HG02870 (cell line): ENCODE measurements around the gene MAP3K8.
"Not testable (repeated sequence)": the region's sequence is repeated elsewhere in the genome, so short reads cannot be mapped to it uniquely, and the experiment has no call there.

Experiments used
- ATAC-seq: cut with Tn5 transposase; IDR thresholded peaks from one replicate; pipeline ENCODE4 v1.9.1; 2021; ENCODE audit warnings: mild to moderate bottlenecking, moderate library complexity; ENCODE audit not compliant: unreplicated experiment

MAP3K8 gene

DNA sequence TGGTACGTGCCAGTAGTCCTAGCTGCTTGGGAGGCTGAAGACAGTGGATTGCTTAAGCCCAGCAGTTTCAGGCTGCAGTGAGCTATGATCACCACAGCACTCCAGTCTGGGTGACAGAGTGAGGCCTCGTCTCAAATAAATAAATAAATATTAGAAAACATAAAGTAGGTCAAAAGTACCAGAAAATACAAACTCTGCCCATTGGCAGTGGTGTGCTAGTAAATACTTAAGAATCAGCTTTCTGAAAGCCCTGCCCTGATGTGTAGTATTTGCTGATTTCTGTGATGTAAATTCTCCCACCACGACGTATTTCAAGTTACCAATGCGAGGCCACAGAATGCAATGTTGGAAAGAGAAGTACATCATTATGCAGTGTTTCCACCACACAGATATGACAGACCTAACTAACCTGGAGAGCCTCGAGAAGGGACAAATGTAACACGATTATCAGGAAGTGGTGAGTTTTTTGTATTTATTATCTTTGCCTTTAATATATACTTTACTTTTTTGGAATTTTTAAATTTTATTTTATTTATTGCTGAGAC is 11.8 kb upstream of the MAP3K8 start:
- no peak for ATAC-seq

DNA sequence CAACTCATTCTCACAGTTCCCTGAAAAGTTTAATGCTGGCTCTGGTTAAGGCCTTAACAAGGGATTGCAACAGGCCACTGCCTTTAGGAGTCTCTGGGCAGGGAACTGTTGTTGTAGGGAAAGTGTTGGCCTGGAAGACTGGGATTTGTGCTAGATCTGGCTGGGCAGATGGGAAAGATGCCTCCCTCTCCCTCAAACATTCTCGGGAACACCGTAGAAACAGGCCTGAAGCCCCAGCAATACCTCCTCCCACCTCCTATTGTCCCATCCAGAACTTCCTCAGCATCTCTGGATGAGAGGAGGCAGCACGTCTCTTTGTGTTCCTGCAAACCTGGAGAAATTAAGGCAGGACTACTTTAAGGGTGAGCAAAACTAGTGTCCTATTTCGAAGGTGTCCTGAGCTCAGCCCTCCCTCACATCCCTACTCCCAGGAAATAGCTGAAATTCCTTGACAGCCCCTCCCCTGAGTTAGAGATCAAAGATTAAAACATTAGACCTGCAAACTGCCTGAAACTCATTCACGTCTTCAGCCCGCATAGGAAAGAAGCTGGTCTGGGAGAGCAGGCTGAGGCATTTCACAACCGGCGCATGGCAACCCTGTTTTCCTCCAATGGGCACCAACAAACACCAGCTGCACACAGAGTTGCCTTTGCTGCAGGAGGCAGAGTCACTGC is 10.9 kb upstream of the MAP3K8 start:
- no peak for ATAC-seq

DNA sequence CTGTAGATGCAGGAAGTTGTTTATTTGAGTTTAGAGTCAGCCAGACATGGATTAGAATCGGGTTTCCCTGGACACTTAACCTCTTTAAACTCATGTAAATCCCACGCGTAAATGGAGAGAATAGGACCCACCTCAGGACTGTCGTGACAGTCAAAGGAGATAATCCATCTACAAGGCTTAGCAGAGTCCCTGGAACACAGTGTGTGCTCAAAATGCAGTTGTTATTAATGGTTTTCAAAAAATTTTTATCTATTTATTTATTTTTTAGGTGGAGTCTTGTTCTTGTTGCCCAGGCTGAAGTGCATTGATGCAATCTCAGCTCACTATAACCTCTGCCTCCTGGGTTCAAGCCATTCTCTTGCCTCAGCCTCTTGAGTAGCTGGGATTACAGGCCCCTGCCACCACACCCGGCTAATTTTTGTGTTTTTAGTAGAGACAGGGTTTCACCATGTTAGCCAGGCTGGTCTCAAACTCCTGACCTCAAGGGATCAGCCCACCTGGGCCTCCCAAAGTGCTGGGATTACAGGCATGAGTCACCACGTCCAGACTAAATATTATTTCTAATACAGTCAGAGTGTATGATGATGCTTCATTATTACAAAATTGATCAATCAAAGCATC is 10.2 kb upstream of the MAP3K8 start:
- ATAC-seq = not testable (repeated sequence)

DNA sequence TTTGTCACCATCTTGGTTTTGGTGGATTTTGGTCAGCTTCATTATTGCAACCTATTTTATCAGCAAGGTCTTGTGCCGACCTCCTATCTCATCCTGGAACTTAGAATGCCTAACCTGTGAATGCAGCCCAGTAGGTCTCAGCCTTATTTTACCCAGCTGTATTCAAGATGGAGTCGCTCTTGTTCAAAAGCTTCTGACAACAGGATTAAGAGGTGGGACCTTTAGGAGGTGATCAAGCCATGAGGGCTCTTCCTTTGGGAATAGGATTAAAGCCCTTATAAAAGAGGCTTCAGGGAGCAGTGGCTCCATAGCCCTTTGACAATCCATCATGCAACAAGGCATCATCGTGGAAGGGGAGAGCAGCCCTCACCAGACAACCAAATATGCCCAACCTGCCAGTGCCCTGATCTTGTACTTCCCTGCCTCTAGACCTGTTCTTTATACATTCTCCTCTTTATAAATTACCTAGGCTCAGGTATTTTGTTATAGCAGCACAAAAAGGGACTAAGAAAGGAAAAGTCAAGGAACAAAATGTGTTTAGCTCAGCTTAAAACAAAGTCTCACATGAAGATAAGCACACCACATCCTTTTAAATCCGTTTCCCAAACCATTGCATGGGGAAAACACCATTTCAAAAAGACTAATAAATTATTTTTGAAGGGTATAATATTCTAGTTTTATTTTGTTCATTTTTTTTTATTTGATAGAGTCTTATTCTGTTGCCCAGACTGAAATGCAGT is 8.5 kb upstream of the MAP3K8 start:
- no peak for ATAC-seq

DNA sequence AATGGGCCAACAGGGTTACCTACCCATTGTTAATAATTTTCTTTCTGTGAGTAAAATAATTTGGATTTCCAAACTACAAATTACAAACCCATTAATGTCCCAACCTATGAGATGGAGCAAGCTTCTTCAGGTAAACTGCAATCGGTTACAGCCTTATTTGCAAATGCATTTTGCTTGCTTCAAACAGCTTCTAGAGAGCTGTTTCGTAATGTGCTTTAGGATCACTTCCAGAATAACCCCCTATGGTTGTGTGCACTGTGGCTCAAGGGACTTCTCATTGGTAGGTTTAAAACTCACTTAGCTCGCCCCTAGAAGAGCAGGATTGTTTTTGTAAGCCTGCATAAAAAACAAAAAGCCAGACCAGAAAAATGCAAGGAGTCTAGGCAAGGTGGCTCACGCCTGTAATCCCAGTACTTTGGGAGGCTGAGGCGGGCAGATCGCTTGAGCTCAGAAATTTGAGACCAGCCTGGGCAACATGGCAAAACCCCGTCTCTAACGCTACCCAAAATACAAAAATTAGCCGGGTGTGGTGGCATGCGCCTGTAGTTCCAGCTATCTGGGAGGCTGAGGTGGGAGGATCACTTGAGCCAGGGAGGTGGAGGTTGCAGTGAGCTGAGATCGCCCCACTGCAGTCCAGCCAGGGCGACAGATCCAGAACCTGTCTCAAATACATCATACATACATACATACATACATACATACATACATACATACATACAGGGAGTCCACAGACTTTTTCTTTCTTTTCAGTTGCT is 3.3 kb upstream of the MAP3K8 start:
- no peak for ATAC-seq

DNA sequence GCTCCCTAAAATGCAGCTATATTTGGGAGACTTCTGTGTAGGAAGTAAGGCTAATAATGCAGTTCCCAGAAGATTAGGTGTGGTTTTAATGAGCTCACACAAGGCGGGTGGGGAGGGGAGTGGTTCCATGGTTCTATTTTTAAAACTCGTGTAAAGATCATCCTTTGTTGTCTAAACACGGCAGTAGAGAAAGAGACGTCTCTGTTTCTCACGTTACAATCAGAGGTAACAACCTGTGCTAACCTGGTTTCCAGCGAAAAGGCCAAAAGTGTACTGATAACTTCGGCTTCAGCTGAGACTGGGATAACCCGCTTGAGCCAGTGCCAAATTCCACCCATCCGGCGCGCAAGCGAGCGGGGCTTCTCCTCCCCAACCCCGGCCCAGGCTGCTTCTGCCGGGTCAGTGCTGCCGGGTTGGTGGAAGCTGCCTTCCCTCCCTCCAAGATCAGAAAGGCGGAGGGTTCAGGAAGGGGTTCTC is 2.5 kb upstream of the MAP3K8 start:
- ATAC-seq = no peak

DNA sequence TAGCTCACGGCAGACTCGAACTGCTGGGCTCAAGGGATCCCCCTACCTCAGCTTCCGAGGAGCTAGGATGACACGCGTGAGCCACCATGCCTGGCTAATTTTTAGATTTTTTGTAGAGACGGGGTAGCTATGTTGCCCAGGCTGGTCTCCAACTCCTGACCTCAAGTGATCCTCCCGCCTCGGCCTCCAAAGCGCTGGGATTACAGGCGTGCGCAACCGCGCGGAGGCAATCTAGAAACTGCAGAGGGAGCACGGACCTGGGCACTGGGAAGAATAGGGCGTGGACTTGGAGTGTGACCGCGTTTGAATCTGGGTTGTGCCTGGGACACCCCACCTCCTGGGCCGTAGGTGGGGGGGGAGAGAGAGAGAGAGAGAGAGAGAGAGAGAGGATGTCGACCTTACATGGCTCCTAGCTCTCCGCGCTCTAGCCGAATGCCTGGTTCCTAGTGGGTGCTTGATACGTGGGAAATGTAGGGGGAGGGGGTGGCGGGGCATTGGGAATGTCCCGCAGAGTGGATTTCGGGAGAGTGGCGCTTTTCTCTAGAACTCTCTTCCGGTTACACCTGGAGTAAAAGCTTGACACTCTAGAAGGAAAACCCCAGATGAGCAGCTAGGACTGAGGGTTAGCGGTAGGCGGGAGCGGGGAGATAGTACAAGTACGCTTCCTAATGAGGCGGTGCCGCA is 1.2 kb upstream of the MAP3K8 start:
- peak; percentile 6 for ATAC-seq

DNA sequence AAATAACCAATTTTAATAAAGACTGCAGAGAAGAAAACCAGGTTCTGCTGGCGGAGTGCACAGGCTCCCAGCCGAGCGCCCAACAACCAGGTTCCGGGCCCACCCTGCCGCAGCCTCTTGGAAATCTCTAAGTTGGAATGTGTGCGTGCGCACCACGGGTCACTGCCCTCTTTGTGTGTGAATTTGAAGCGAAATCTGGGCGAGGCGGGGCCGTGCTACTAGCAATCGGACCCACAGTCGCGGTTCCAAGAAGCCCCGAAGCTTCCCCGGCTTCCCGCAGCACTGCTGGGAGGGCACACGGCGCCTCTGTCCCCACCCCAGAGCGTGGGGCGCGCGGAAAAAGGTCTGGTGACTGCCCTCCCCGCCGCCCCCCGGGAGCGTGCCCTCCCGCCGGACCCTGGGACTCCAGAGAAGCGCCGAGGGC is 666 bp upstream of the MAP3K8 start:
- ATAC-seq = peak; percentile 12

DNA sequence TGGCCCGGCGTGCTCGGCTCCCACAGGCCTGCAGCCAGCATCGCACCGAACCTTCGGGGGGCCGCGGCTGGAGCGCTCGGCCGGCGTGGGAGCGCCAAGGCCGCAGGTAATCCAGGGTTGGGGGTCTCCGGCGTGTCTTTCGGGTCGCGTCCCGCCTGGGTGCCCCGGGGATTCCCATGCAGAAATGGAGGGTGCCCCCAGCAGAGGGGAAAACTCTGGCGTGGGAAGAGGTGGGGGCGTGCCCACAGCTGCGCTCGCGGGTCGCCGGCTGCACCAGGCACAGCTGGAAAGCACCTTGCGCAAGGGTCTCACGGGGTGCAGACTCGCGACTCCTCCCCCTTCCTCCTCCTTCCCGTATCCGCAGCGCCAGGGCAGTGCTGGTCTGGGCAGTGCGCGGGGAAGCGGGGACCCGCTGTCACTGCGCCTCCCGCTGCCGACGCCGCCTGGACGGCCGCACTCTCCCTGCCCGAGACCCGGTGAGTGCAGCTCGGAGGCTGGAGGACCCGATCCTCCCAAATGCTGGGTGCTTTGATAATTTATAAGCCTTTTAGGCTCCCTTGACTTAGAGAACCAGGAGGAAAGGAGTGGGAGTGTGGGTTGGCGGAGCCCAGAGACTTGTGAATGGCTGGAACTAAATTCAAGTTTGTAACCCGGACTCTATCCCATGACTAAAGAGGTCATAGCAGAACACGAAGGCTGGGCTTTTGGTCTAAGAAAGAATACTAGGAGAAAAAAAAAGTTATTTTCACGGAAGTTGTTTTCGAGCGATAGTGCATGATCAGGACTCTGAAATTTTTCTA is 489 bp downstream of the MAP3K8 start:
- peak; percentile 36 for ATAC-seq

DNA sequence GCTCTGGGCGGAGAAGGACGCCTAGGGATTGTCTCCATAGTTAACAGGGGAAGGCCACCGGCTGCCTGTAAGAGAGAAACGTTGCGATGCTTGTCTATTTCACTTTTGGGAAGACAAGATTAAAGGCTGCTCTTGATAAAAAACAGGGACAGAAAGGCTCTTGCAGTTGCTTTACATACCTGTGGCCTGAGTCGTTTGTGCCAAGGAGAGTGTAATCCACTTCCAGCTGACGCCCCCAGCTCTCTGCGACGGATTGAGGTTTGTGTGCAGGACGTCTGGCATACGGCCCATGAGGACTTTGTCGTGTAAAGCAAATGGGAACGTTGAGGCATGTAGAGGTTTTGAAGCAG is 1.1 kb downstream of the MAP3K8 start:
- ATAC-seq = no peak

DNA sequence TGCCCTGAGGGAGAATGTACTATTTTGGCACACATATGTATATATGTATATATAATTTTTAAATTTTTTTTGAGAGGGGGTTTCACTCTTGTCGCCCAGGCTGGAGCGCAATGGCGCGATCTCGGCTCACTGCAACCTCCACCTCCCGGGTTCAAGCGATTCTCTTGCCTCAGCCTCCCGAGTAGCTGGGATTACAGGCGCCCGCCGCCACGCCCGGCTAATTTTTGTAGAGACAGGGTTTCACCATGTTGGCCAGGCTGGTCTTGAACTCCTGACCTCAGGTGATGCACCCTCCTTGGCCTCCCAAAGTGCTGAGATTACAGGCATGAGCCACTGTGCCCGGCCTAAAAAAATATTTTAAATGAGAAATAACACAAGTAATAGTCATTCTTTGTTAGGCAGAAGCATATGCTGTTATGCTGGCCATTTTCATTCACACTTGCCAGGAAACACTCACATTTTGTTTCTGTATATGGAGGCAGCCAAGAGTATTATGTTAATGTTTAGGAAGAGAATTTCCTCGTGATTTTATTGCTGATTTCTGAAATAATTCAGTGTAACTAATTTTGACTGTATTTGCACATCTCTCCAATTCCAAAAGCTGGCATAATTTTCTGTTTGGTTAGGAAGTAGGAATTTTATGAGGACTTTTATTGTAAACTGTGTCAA is 1.6 kb downstream of the MAP3K8 start:
- ATAC-seq = not testable (repeated sequence)

DNA sequence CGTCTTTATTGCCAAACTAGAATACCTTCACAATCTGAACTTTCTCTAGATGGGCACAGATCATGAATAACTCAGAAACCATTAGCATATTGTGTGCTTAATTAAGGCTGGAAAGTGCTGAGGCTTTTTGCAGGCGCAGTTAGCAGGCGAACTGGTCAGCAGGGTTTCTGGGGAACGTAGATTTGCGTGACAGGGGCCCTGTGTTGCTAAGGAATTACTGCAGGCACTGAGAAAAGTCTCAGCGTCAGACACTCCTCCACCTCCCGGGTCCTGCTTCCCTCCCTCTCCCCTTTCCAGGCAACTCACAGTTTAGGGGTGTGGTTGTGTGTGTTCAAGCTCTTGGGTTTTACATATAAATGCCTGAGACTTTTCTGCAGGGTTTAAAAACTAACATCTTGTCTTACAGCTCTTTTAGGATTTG is 2.2 kb downstream of the MAP3K8 start:
- ATAC-seq = no peak

DNA sequence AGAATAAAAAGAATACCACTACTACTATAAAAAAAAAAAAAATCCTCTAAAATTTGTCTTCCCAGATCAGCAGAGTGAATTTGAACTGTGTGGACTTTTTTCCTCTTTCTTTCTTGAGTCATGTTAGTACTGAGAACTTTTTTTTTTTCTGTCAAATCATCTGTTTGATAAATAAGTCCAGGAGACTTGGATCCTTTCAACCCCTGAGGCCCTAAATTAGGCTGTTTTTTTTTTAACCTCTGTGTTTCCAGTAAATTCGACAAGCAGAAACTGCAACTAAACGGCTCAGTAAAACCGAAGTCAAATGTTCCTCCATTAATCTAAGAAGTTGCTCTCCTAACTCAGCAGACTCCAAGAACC is 2.7 kb downstream of the MAP3K8 start:
- no peak for ATAC-seq

DNA sequence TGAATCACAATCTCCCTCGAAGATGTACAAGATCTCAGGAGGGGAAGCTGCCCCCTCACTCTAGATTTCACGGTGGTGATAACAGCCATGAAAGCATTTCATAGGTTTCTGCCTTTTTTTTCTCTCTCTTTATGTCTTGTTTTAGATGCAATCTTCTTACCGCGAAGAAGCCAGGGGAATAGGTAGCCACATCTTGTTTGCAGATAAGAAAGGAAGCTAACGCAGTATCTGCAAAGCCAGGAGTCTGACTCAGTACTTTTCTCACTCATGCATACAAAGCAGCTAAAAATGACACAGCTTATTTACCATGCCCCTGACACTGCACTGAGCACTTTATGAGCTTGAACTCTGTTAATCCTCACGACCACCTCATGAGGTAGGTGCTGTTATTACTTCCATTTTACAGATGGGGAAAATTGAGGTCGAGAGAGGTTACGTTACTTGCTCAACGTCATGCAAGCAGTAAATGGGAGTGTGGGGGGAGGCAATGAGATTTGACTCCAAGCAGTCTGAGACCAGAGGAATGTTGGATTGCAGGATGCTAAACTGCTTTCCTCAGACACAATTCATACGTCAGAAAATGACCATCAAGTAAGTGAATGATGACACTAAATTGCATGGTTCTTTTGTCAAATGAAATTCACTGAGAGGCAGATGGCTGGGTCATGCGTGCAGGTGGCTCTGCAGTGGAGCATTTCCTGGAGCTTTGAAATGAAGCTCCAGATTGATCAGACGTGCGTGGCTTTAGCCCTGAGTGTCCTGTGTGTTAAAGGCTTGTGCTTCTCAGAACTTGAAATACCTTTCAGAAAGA is 3.3 kb downstream of the MAP3K8 start:
- ATAC-seq = peak; percentile 24

DNA sequence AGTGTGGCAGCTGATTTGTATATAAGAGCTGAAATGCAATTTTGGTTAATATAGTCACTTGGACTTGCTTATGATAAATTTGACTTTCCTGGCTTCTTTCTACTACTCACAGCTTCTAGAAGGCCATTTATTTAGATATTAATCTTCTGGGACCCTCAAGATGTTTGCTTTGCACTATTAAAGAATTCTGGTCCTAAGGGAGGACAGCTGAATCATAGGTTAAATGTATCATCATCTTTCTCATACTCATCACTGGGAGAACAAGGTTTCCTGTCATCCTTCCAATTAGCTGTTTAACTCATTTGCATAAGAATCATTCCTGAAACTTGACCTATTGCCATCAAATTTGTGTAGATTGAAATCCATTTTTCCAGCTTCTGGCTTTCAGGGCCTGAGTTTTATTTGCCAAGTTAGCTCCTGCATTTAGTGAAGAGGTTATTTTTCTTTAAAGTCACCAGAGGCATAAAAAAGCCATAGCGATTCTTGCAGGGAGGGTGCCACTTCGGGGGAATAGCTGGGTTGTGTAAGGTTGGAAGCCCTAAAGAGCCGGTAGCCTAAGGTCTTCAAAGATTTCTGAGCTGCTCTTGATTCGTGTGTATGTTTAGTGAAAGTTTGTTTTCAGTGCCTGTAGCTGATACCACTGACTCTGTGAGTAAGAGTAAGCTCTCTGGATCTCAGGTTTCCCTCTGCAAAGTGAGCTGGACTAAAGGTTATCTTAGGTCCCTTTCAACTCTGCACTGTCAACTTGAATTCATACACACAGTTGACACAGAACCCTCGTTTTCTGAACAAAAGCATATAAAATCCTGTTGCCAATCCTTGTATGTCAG is 4.3 kb downstream of the MAP3K8 start:
- ATAC-seq = no peak

DNA sequence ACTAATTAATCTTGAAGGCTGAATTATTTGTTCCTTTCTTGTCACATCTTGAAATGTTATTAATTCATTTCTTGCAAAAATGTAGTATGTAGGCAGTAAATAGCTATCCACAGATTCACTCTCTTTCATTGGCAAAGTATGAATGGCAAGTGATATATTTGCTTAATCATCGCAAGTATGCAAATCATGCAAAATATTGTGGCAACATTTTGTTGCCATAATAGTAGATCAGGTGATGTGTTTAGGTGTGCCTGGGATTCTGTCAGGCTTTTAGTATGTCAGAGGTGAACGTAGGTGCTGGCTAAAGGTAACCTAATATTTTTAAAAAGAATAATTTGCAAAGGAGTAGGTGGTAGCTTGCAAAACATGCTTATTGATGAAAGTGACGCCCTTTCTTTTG is 5.9 kb downstream of the MAP3K8 start:
- ATAC-seq = no peak

DNA sequence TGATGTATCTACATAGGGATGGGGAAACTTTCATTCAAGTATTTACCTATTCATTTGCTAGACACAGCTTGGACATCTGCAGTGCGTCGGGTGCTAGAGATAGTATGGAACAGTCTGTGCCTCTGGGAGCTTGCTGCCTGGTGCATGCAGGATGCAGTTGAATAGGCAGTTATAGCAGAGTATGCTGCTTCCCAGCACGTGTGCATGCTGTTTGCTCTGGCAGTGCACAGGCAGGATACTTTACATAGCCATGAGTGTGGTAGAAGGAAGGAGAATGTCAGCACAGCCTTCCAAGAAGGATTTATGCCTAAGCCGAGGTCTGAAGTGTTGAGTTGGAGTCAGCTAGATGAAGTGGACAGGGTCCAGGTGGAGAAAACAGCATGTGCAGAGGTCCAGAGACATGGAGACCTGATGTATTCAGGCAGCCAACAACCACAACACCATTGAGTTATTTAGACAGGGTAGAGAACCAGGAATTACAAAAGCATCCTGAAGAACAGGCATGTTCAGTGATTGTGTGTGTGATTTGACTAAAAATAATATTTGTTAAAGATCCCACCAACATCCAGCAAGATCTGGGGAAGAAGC is 8.1 kb downstream of the MAP3K8 start:
- no peak for ATAC-seq
